Astrocyte of the spinal cord (primary cell): ENCODE data around the gene SOCS3.
"Not testable (repeated sequence)": the region's sequence is repeated elsewhere in the genome, so short reads cannot be mapped to it uniquely, and the experiment has no call there.

ENCODE experiments used
- DNase-seq: peaks from one replicate; pipeline ENCODE4 v3.0.0; 2011; ENCODE audit warnings: low read depth, low spot score
- H3K4me3 ChIP-seq: 2 replicates; pipeline ENCODE4 v1.5.1; 2011; ENCODE audit warnings: low read depth, mild to moderate bottlenecking, low read length, moderate library complexity
- CTCF ChIP-seq: IDR thresholded peaks from 2 replicates; pipeline ENCODE4 v1.5.1; 2012; ENCODE audit warnings: low read depth, mild to moderate bottlenecking, low read length, inconsistent platforms
- in situ Hi-C: cut with HindIII; loops from 2 replicates; pipeline ENCODE4 v1.10.0; 2017; ENCODE audit warnings: low sequenced_read_pairs

Gene SOCS3

GRCh38 chr17:78316867-78317789 lies 42.7 kb downstream of the SOCS3 start:
- DNase-seq: peak; percentile 48
- no peak overlapping the region for H3K4me3 ChIP-seq

DNA sequence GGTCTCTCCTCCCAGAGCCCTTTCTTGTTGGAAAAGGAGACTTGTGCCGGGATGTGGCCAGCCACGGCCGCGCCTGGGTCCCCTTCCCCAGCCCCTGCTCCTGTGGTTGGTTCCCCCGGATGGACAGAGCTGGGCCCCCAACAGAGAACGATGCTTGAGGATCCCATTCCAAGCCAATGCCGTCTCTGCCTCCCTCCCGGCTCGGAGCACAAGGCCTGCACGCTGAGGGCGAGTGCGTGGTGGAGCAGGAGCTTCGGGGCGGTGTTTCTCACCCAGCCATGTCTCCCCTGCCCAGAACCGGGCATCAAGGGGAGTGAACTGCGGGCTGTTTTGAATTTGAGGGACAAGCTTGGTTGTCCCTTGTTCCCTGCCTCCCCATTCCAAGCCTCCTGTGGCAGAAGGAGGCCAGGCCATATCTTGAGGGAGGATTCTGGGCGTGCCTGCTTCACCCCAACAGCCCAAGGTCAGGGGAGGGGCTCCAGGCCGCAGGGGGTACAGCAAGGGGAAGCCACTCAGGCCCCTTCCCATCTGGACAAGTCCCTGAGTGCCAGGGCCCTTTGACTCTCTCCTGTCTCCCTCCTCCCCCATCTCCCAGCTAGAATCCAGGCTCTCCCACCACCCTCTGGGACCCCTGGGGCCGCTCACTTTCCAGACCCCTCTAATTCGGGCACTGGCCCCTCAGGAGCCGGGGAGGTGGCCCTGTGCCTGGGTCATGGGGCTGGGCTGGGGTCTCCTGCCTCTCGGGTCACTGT lies 43.6 kb downstream of the SOCS3 start:
- no peak for TF ChIP-seq CTCF
- no peak overlapping the region for H3K4me3 ChIP-seq
- in situ Hi-C loops: no loop called here
- no peak for DNase-seq

More at GRCh38 chr17:78316867-78317789, 42.7 kb downstream of the SOCS3 start:
- in situ Hi-C loops: no loop called here
- no peak for TF ChIP-seq CTCF

DNA sequence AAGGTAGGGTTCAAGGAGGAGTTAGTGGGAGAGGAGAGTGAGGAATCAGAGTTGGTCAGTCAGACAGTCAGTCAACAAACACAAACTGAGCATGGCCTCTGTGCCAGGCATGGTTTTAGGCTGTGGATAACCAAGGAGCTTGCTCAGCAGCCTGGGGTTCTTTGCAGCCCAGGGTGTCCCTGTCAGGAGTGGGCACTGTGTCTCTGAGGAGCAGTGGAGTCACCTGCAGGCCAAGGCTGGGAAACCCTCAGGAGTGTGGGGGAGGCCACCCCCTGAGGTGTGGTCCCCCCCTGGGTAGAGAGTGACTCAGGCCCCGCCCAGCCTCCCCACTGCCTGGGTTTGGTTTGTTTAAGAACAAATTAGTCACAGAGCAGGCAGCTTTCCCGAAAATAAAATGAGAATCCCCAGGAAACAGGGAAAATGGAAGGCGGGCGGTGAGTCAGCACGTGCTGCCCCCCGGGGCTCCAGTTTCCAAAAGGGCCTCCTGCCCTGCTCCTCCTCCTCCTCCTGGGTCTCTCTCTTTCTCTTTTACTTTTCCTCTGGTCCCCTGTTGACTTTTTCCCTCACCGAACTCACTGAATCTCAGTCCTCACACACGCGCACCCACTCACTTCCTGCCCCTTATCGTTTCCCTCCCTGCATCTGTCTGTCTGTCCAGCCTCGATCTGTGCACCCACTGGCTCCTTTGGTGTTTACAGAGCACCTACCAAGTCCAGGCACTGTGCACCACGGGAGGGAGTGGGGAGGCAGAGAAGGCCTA lies 44.3 kb downstream of the SOCS3 start:
- peak; percentile 98 for DNase-seq
- peak; percentile 7 for TF ChIP-seq CTCF
- in situ Hi-C loops: no loop called here
- H3K4me3 ChIP-seq: no peak overlapping the region

GRCh38 chr17:78314683-78315354 lies 45.1 kb downstream of the SOCS3 start:
- H3K4me3 ChIP-seq: no peak overlapping the region
- in situ Hi-C loops: no loop called here
- TF ChIP-seq CTCF: peak; percentile 27
- DNase-seq: no peak

- peak; percentile 87 for DNase-seq
- in situ Hi-C loops: no loop called here
- H3K4me3 ChIP-seq: no peak overlapping the region
- no peak for TF ChIP-seq CTCF
Observed at GRCh38 chr17:78313735-78314648, 45.9 kb downstream of the SOCS3 start.

DNA sequence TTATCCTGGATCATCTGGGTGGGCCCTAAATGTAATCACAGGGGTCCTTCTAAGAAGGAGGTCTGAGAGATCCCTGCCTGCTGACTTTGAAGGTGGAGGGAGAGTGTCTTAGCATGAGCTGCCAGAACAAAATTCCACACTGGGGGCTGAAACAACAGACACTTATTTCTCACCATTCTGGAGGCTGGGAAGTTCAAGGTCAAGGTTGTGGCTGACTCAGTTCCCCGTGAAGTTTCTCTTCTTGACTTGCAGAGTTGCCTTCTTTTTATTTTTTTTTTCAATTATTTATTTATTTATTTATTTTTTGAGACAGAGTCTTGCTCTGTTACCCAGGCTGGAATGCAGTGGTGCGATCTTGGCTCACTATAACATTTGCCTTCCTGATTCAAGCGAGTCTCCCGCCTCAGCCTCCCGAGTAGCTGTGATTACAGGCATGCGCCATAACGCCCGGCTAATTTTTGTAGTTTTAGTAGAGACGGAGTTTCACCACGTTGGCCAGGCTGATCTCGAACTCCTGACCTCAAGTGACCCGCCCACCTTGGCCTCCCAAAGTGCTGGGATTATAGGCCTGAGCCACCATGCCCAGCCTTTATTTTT lies 50.1 kb downstream of the SOCS3 start:
- in situ Hi-C loops, H3K4me3 ChIP-seq, DNase-seq: not testable (repeated sequence)
